ENCODE data around the gene TFB1M. TPM values are rescaled to one million over a fixed set of nuclear protein-coding genes. Genes with fewer than 3 reads are reported as not detected.
"Not testable (repeated sequence)": the region's sequence is repeated elsewhere in the genome, so short reads cannot be mapped to it uniquely, and the experiment has no call there.

Gene TFB1M
- total RNA-seq, 1 donor from 2014 or later, result 12.5 TPM

GRCh38 chr6:155317186-155317585, 2.9 kb upstream of the TFB1M start:
- H3K9me3 ChIP-seq (ENCODE audit: control insufficient read depth in 3 of 3, low read length in 3 of 3), result no peaks in the 10 kb centered on the region
- H3K4me3 ChIP-seq (ENCODE audit: low read length in 3 of 3), result no peak overlapping the region
- no peak overlapping the region for H3K9ac ChIP-seq (ENCODE audit: low read depth in 1 of 3, low read length in 3 of 3)
- no peak overlapping the region for H3K27ac ChIP-seq (ENCODE audit: low read depth, low read length)
- H3K36me3 ChIP-seq (ENCODE audit: control insufficient read depth in 3 of 3, insufficient read depth in 3 of 3, low read length in 3 of 3), result no peaks in the 10 kb centered on the region
- H3K27me3 ChIP-seq (ENCODE audit: control insufficient read depth in 3 of 3, insufficient read depth in 3 of 3, low read length in 3 of 3), result no peaks in the 10 kb centered on the region
- peaks cover 0 to 4% (median 3%) of the 10 kb centered on the region in 3 donors for H3K4me1 ChIP-seq (ENCODE audit: control insufficient read depth in 3 of 3, insufficient read depth in 3 of 3, low read length in 3 of 3)

- no peaks in the 10 kb centered on the region for H3K27me3 ChIP-seq (ENCODE audit: control insufficient read depth in 3 of 3, insufficient read depth in 3 of 3, low read length in 3 of 3)
- H3K4me3 ChIP-seq (ENCODE audit: low read length in 3 of 3), result no peak overlapping the region
- H3K9ac ChIP-seq (ENCODE audit: low read depth in 1 of 3, low read length in 3 of 3), result no peak overlapping the region
- H3K27ac ChIP-seq (ENCODE audit: low read depth, low read length), result no peak overlapping the region
- peaks cover 0 to 4% (median 3%) of the 10 kb centered on the region in 3 donors for H3K4me1 ChIP-seq (ENCODE audit: control insufficient read depth in 3 of 3, insufficient read depth in 3 of 3, low read length in 3 of 3)
- H3K9me3 ChIP-seq (ENCODE audit: control insufficient read depth in 3 of 3, low read length in 3 of 3), result no peaks in the 10 kb centered on the region
- H3K36me3 ChIP-seq (ENCODE audit: control insufficient read depth in 3 of 3, insufficient read depth in 3 of 3, low read length in 3 of 3), result no peaks in the 10 kb centered on the region
Measured at GRCh38 chr6:155316419-155316818, 2.1 kb upstream of the TFB1M start.

GRCh38 chr6:155315516-155315871, 1.2 kb upstream of the TFB1M start:
- Histone ChIP-seq H3K4me3 (ENCODE audit: low read length in 3 of 3) (peak overlapping the region; percentile 67 to 99 (median 96)), H3K4me1 (ENCODE audit: control insufficient read depth in 3 of 3, insufficient read depth in 3 of 3, low read length in 3 of 3) (peaks cover 0 to 4% (median 3%) of the 10 kb centered on the region in 3 donors), H3K36me3 (ENCODE audit: control insufficient read depth in 3 of 3, insufficient read depth in 3 of 3, low read length in 3 of 3) (peaks cover 0 to 3% (median 0%) of the 10 kb centered on the region in 3 donors), H3K9me3 (ENCODE audit: control insufficient read depth in 3 of 3, low read length in 3 of 3) (no peaks in the 10 kb centered on the region), H3K27me3 (ENCODE audit: control insufficient read depth in 3 of 3, insufficient read depth in 3 of 3, low read length in 3 of 3) (no peaks in the 10 kb centered on the region), H3K9ac (ENCODE audit: low read depth in 1 of 3, low read length in 3 of 3) (peak overlapping the region; percentile 66 to 92 (median 81)), H3K27ac (ENCODE audit: low read depth, low read length) (peak overlapping the region; percentile 77)

- no peaks in the 10 kb centered on the region for H3K9me3 ChIP-seq (ENCODE audit: control insufficient read depth in 3 of 3, low read length in 3 of 3)
- H3K9ac ChIP-seq (ENCODE audit: low read depth in 1 of 3, low read length in 3 of 3), result peak overlapping the region; percentile 66 to 92 (median 81)
- H3K4me1 ChIP-seq (ENCODE audit: control insufficient read depth in 3 of 3, insufficient read depth in 3 of 3, low read length in 3 of 3), result peaks cover 0 to 4% (median 3%) of the 10 kb centered on the region in 3 donors
- peaks cover 0 to 5% (median 3%) of the 10 kb centered on the region in 3 donors for H3K36me3 ChIP-seq (ENCODE audit: control insufficient read depth in 3 of 3, insufficient read depth in 3 of 3, low read length in 3 of 3)
- peak overlapping the region; percentile 77 for H3K27ac ChIP-seq (ENCODE audit: low read depth, low read length)
- H3K27me3 ChIP-seq (ENCODE audit: control insufficient read depth in 3 of 3, insufficient read depth in 3 of 3, low read length in 3 of 3), result no peaks in the 10 kb centered on the region
- peak overlapping the region; percentile 67 to 99 (median 96) for H3K4me3 ChIP-seq (ENCODE audit: low read length in 3 of 3)
Measured at GRCh38 chr6:155314773-155315515, 660 bp upstream of the TFB1M start.

- Histone ChIP-seq H3K4me3 (ENCODE audit: low read length in 3 of 3) (peak overlapping the region; percentile 91 to 99 (median 96)), H3K9me3 (ENCODE audit: control insufficient read depth in 3 of 3, low read length in 3 of 3) (no peaks in the 10 kb centered on the region), H3K9ac (ENCODE audit: low read depth in 1 of 3, low read length in 3 of 3) (peak overlapping the region; percentile 91 to 93 (median 92)), H3K27me3 (ENCODE audit: control insufficient read depth in 3 of 3, insufficient read depth in 3 of 3, low read length in 3 of 3) (no peaks in the 10 kb centered on the region), H3K36me3 (ENCODE audit: control insufficient read depth in 3 of 3, insufficient read depth in 3 of 3, low read length in 3 of 3) (peaks cover 3 to 12% (median 6%) of the 10 kb centered on the region in 3 donors), H3K4me1 (ENCODE audit: control insufficient read depth in 3 of 3, insufficient read depth in 3 of 3, low read length in 3 of 3) (peaks cover 0 to 4% (median 3%) of the 10 kb centered on the region in 3 donors), H3K27ac (ENCODE audit: low read depth, low read length) (peak overlapping the region; percentile 77)
Measured at GRCh38 chr6:155313602-155314091, 637 bp downstream of the TFB1M start.

GRCh38 chr6:155312950-155313349, 1.3 kb downstream of the TFB1M start:
- not testable (repeated sequence) for H3K9ac ChIP-seq (ENCODE audit: low read depth in 1 of 3, low read length in 3 of 3); H3K4me3 ChIP-seq (ENCODE audit: low read length in 3 of 3); H3K27ac ChIP-seq (ENCODE audit: low read depth, low read length); H3K9me3 ChIP-seq (ENCODE audit: control insufficient read depth in 3 of 3, low read length in 3 of 3); H3K4me1 ChIP-seq (ENCODE audit: control insufficient read depth in 3 of 3, insufficient read depth in 3 of 3, low read length in 3 of 3); H3K27me3 ChIP-seq (ENCODE audit: control insufficient read depth in 3 of 3, insufficient read depth in 3 of 3, low read length in 3 of 3)
- H3K36me3 ChIP-seq (ENCODE audit: control insufficient read depth in 3 of 3, insufficient read depth in 3 of 3, low read length in 3 of 3), result peaks cover 3 to 18% (median 8%) of the 10 kb centered on the region in 3 donors

GRCh38 chr6:155311583-155311982, 2.7 kb downstream of the TFB1M start:
- H3K4me1 ChIP-seq (ENCODE audit: control insufficient read depth in 3 of 3, insufficient read depth in 3 of 3, low read length in 3 of 3), result peaks cover 0 to 4% (median 3%) of the 10 kb centered on the region in 3 donors
- peaks cover 8 to 27% (median 16%) of the 10 kb centered on the region in 3 donors for H3K36me3 ChIP-seq (ENCODE audit: control insufficient read depth in 3 of 3, insufficient read depth in 3 of 3, low read length in 3 of 3)
- H3K9ac ChIP-seq (ENCODE audit: low read depth in 1 of 3, low read length in 3 of 3), result no peak overlapping the region

GRCh38 chr6:155311086-155311485, 3.2 kb downstream of the TFB1M start:
- Histone ChIP-seq H3K36me3 (ENCODE audit: control insufficient read depth in 3 of 3, insufficient read depth in 3 of 3, low read length in 3 of 3) (peaks cover 10 to 27% (median 17%) of the 10 kb centered on the region in 3 donors), H3K9ac (ENCODE audit: low read depth in 1 of 3, low read length in 3 of 3) (no peak overlapping the region), H3K4me1 (ENCODE audit: control insufficient read depth in 3 of 3, insufficient read depth in 3 of 3, low read length in 3 of 3) (peaks cover 0 to 4% (median 3%) of the 10 kb centered on the region in 3 donors), H3K4me3 (ENCODE audit: low read length in 3 of 3) (no peak overlapping the region), H3K9me3 (ENCODE audit: control insufficient read depth in 3 of 3, low read length in 3 of 3) (no peaks in the 10 kb centered on the region), H3K27me3 (ENCODE audit: control insufficient read depth in 3 of 3, insufficient read depth in 3 of 3, low read length in 3 of 3) (no peaks in the 10 kb centered on the region), H3K27ac (ENCODE audit: low read depth, low read length) (no peak overlapping the region)

More at GRCh38 chr6:155311583-155311982, 2.7 kb downstream of the TFB1M start:
- no peak overlapping the region for H3K4me3 ChIP-seq (ENCODE audit: low read length in 3 of 3)
- H3K27ac ChIP-seq (ENCODE audit: low read depth, low read length), result no peak overlapping the region
- H3K27me3 ChIP-seq (ENCODE audit: control insufficient read depth in 3 of 3, insufficient read depth in 3 of 3, low read length in 3 of 3), result no peaks in the 10 kb centered on the region
- no peaks in the 10 kb centered on the region for H3K9me3 ChIP-seq (ENCODE audit: control insufficient read depth in 3 of 3, low read length in 3 of 3)

GRCh38 chr6:155310596-155310995, 3.7 kb downstream of the TFB1M start:
- no peak overlapping the region for H3K9ac ChIP-seq (ENCODE audit: low read depth in 1 of 3, low read length in 3 of 3)
- no peak overlapping the region for H3K4me3 ChIP-seq (ENCODE audit: low read length in 3 of 3)
- H3K27ac ChIP-seq (ENCODE audit: low read depth, low read length), result no peak overlapping the region
- no peaks in the 10 kb centered on the region for H3K9me3 ChIP-seq (ENCODE audit: control insufficient read depth in 3 of 3, low read length in 3 of 3)
- H3K36me3 ChIP-seq (ENCODE audit: control insufficient read depth in 3 of 3, insufficient read depth in 3 of 3, low read length in 3 of 3), result peaks cover 10 to 27% (median 17%) of the 10 kb centered on the region in 3 donors
- H3K27me3 ChIP-seq (ENCODE audit: control insufficient read depth in 3 of 3, insufficient read depth in 3 of 3, low read length in 3 of 3), result no peaks in the 10 kb centered on the region
- H3K4me1 ChIP-seq (ENCODE audit: control insufficient read depth in 3 of 3, insufficient read depth in 3 of 3, low read length in 3 of 3), result peaks cover 0 to 3% (median 3%) of the 10 kb centered on the region in 3 donors

GRCh38 chr6:155309150-155309549, 5.1 kb downstream of the TFB1M start:
- Histone ChIP-seq H3K9ac (ENCODE audit: low read depth in 1 of 3, low read length in 3 of 3) (no peak overlapping the region), H3K4me1 (ENCODE audit: control insufficient read depth in 3 of 3, insufficient read depth in 3 of 3, low read length in 3 of 3) (no peaks in the 10 kb centered on the region), H3K9me3 (ENCODE audit: control insufficient read depth in 3 of 3, low read length in 3 of 3) (no peaks in the 10 kb centered on the region), H3K27ac (ENCODE audit: low read depth, low read length) (no peak overlapping the region), H3K36me3 (ENCODE audit: control insufficient read depth in 3 of 3, insufficient read depth in 3 of 3, low read length in 3 of 3) (peaks cover 10 to 27% (median 17%) of the 10 kb centered on the region in 3 donors), H3K4me3 (ENCODE audit: low read length in 3 of 3) (no peak overlapping the region), H3K27me3 (ENCODE audit: control insufficient read depth in 3 of 3, insufficient read depth in 3 of 3, low read length in 3 of 3) (no peaks in the 10 kb centered on the region)

Data from skeletal muscle tissue (tissue), 4 donors.